HEK293T (cell line): ENCODE measurements around the gene CTSS.

Source experiments
- ARNT ChIP-seq: fragments of 450-650 bp; IDR thresholded peaks from 2 replicates; pipeline ENCODE4 v1.6.1; 2017; ENCODE audit warnings: mild to moderate bottlenecking
- BHLHE40 ChIP-seq: fragments of 450-650 bp; IDR thresholded peaks from 2 replicates; pipeline ENCODE4 v1.6.1; 2016; ENCODE audit warnings: mild to moderate bottlenecking, moderate library complexity, borderline replicate concordance
- CTBP1 ChIP-seq: fragments of 450-650 bp; IDR thresholded peaks from 2 replicates; pipeline ENCODE4 v1.6.1; 2016; ENCODE audit warnings: borderline replicate concordance
- ELF4 ChIP-seq: fragments of 450-650 bp; IDR thresholded peaks from 2 replicates; pipeline ENCODE4 v1.6.1; 2017; ENCODE audit warnings: antibody characterized with exemption
- FOXA1 ChIP-seq: fragments of 450-650 bp; IDR thresholded peaks from 2 replicates; pipeline ENCODE4 v1.6.1; 2016; ENCODE audit warnings: mild to moderate bottlenecking
- FOXM1 ChIP-seq: fragments of 450-650 bp; IDR thresholded peaks from 2 replicates; pipeline ENCODE4 v1.6.1; 2017; ENCODE audit warnings: mild to moderate bottlenecking, borderline replicate concordance
- LEF1 ChIP-seq: fragments of 450-650 bp; IDR thresholded peaks from 2 replicates; pipeline ENCODE4 v1.6.1; 2017; ENCODE audit warnings: mild to moderate bottlenecking, borderline replicate concordance
- SP1 ChIP-seq: fragments of 450-650 bp; IDR thresholded peaks from 2 replicates; pipeline ENCODE4 v1.6.1; 2017
- SUZ12 ChIP-seq: fragments of 450-650 bp; IDR thresholded peaks from 2 replicates; pipeline ENCODE4 v1.6.1; 2016; ENCODE audit warnings: mild to moderate bottlenecking
- ZNF384 ChIP-seq: fragments of 450-650 bp; IDR thresholded peaks from 2 replicates; pipeline ENCODE4 v1.6.1; 2016

GRCh38 chr1:150798525-150798924 lies 32.9 kb upstream of the CTSS start:
- TF ChIP-seq FOXA1, result no peak
- TF ChIP-seq LEF1, result no peak
- TF ChIP-seq ARNT, result no peak
- no peak for TF ChIP-seq FOXM1
- TF ChIP-seq CTBP1, result no peak
- TF ChIP-seq ZNF384, result no peak
- no peak for TF ChIP-seq SP1
- no peak for TF ChIP-seq BHLHE40
- TF ChIP-seq ELF4, result no peak
- no peak for TF ChIP-seq SUZ12
